K562 (cell line): ENCODE results near the gene TTLL8. TPM values are rescaled to one million over a fixed set of nuclear protein-coding genes. Genes with fewer than 3 reads are reported as not detected.
A peak's percentile ranks its signal among the peaks of the same experiment; 100 is the strongest.

Experiments used
- CBFA2T3 ChIP-seq: fragments of 450-650 bp; IDR thresholded peaks from 2 replicates; pipeline ENCODE4 v1.6.1; 2017
- CHD1 ChIP-seq: fragments of 200-600 bp; sonication (generic); IDR thresholded peaks from one replicate; pipeline ENCODE4 v1.6.1; 2012; ENCODE audit warnings: mild to moderate bottlenecking, moderate library complexity, low read length, inconsistent platforms
- ELF1 ChIP-seq: fragments of 200-800 bp; sonication (Bioruptor generic); IDR thresholded peaks from 2 replicates; pipeline ENCODE4 v1.6.1; 2016; ENCODE audit warnings: missing genetic modification characterization, missing compliant biosample characterization
- MBD1 ChIP-seq: fragments of 250-450 bp; sonication (Bioruptor Pico); IDR thresholded peaks from 2 replicates; pipeline ENCODE4 v1.8.0; 2022; ENCODE audit warnings: inconsistent platforms
- U2AF1 ChIP-seq: fragments of 200-400 bp; formaldehyde crosslinking; optimal IDR thresholded peaks from 2 replicates; pipeline ENCODE3; 2017; ENCODE audit warnings: mild to moderate bottlenecking, low read depth, low read length, moderate library complexity
- ZNF318 ChIP-seq, 2 experiments: fragments of 450-650 bp; IDR thresholded peaks; 2 replicates each; pipeline ENCODE4 v1.6.1; 2016; ENCODE audit warnings: mild to moderate bottlenecking in 2 of 2, borderline replicate concordance in 1 of 2, low read depth in 1 of 2, moderate library complexity in 1 of 2
- polyA plus RNA-seq, 8 experiments: library from polyadenylated mRNA; depleted of rRNA in 4 of 8; stranded (reverse) in 5 of 8; unstranded in 3 of 8; fragments of >200 nt; fragmentation: Nextera tagmentation in 2 of 8; fragmentation: Illumina TruSeq in 1 of 8; extraction: Ambion mirVana in 2 of 8; extraction: Trizol in 1 of 8; gene quantifications; 2 replicates each; pipeline versions ENCODE4 v1.2.1 to v1.2.3, GENCODE V29; 2011 to 2014; ENCODE audit warnings: inconsistent platforms in 1 of 8, missing spikeins in 1 of 8
- total RNA-seq, 7 experiments: library from RNA; depleted of rRNA in 6 of 7; stranded (reverse); fragments of >200 nt in 6 of 7; fragmentation: Illumina TruSeq in 2 of 7; extraction: Trizol in 2 of 7; gene quantifications; 2 replicates each; pipeline versions ENCODE4 v1.2.1 to v1.2.3, GENCODE V29; 2011 to 2021; ENCODE audit warnings: low replicate concordance in 1 of 7

Gene TTLL8
- total and polyA plus RNA-seq, 9 of the 15 experiments (the other 6 are each of a cell fraction or from before 2014, with no cell fraction given): not detected

- TF ChIP-seq U2AF1: no peak
- no peak for TF ChIP-seq ZNF318 (IDR thresholded peaks at IDR 0.05; ENCODE audit: borderline replicate concordance in 1 of 2, low read depth in 1 of 2)
- TF ChIP-seq CHD1: no peak
- TF ChIP-seq CBFA2T3: peak; percentile 23; the same call in 1 of the 2 replicates
- no peak for TF ChIP-seq ELF1 (tag)
- TF ChIP-seq MBD1 (CRISPR knock-in tag): no peak
Measured at GRCh38 chr22:49999063-49999945, 58.8 kb downstream of the TTLL8 start (continued).
